ENCODE data around the gene UNC50. TPM values are rescaled to one million over a fixed set of nuclear protein-coding genes. Genes with fewer than 3 reads are reported as not detected.

Gene UNC50
- total and polyA plus RNA-seq, 2 experiments from 2014 or later: 78.8 to 80.0 TPM

DNA sequence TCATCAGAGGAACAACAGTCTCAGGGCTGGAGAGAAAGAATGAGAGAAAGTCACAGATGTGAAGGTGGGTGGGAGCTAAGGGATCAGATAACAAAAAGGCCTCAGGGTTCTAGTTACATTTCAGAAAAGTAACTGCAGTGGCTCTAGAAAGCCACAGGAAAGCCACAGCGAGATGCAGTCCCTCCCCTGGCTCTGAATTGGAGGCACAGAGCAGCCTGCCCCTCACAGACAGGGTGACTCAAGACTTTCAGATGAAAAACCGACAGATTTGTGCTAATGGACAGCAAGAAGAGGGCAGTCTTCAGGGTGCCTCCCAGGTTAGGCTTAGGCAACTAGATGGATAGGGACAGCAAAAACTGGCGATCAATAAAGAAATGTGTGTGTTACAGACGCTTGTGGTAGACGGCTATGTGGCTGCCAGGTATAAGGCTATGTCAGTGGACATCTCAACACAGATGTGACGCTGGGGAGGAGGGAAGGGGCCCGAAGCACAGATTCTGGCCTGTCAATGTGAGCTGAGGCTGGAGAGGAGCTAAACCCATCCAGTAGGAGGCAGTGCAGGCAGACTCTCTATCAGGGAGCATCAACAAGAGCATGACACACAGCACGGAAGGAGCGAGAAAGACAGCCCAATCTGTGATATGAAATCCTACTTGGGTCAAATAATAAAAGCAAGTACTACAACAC lies 26.2 kb downstream of the UNC50 start:
- H3K9me2 ChIP-seq (replicated peaks; ENCODE audit: insufficient read depth): no peaks in the 10 kb centered on the region
- DNase-seq (ENCODE audit: low spot score): no peak
- H3K79me2 ChIP-seq: no peaks in the 10 kb centered on the region
- no peaks in the 10 kb centered on the region for H4K20me1 ChIP-seq (ENCODE audit: insufficient read depth, poor library complexity, severe bottlenecking)
- peak; percentile 26 for TF ChIP-seq CTCF (IDR thresholded peaks at IDR 0.05; ENCODE audit: poor library complexity)
- TF ChIP-seq EZH2 (IDR thresholded peaks at IDR 0.05; ENCODE audit: borderline replicate concordance): no peak
- H3K9me3 ChIP-seq (ENCODE audit: low read depth): no peaks in the 10 kb centered on the region
- no peaks in the 10 kb centered on the region for H3K27me3 ChIP-seq
- H3K4me3 ChIP-seq: no peak overlapping the region
- WGBS (ENCODE audit: low lambda C conversion rate, missing lambda C conversion rate): 65% methylated on average over 9 of the region's 9 CpGs
- H3K36me3 ChIP-seq (replicated peaks; ENCODE audit: insufficient read depth, low read depth): no peaks in the 10 kb centered on the region
- no peaks in the 10 kb centered on the region for H3K4me1 ChIP-seq (ENCODE audit: insufficient read depth)
- no peak overlapping the region for H2AFZ ChIP-seq
- no peak overlapping the region for H3K27ac ChIP-seq
- H3K4me2 ChIP-seq: no peak overlapping the region

DNA sequence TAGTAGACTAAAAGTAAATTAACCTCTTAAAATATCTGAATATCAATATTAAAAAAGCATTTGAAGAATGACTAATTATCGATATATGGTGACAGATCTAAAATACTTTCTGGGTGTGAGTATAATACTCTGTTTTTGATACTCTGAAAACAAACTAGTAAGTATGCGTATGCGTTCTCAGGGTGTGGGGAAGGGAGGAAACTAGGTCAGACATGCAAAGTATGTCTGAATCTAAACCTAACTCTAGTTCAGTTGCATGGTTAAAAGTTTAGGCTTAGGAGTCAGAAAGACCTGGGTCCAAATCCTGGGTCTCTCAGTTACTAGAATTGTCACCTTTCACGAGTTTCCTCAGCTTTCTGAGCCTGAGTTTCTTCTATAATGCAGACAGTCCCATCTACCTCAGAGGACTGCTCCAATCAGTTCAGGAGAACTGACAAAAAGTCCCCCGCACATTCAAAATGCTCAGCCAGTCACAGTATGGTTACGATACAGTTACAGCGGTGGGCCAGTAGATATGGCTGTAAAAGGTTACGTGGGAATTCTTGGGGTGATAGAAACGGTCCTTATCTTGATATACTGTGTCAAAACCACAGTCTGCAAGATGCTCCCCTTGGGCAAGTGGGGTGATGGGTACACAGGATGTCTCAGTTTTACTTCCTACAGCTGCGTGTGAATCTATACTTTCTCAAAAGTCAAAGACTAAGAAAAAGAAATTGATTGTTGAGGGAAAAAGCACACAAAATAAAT lies 29.2 kb downstream of the UNC50 start:
- H4K20me1 ChIP-seq (ENCODE audit: insufficient read depth, poor library complexity, severe bottlenecking): no peaks in the 10 kb centered on the region
- WGBS (ENCODE audit: low lambda C conversion rate, missing lambda C conversion rate): 84% methylated on average over 10 of the region's 10 CpGs
- H3K4me2 ChIP-seq: no peak overlapping the region
- no peaks in the 10 kb centered on the region for H3K9me2 ChIP-seq (replicated peaks; ENCODE audit: insufficient read depth)
- no peaks in the 10 kb centered on the region for H3K27me3 ChIP-seq
- no peaks in the 10 kb centered on the region for H3K9me3 ChIP-seq (ENCODE audit: low read depth)
- no peak overlapping the region for H3K27ac ChIP-seq
- H3K36me3 ChIP-seq (replicated peaks; ENCODE audit: insufficient read depth, low read depth): no peaks in the 10 kb centered on the region
- H2AFZ ChIP-seq: no peak overlapping the region
- no peaks in the 10 kb centered on the region for H3K4me1 ChIP-seq (ENCODE audit: insufficient read depth)
- TF ChIP-seq CTCF (IDR thresholded peaks at IDR 0.05; ENCODE audit: poor library complexity) (no peak), EZH2phosphoT487 (IDR thresholded peaks at IDR 0.05; ENCODE audit: low read depth, severe bottlenecking, unreplicated experiment) (no peak), EZH2 (IDR thresholded peaks at IDR 0.05; ENCODE audit: borderline replicate concordance) (no peak)
- H3K79me2 ChIP-seq: no peaks in the 10 kb centered on the region
- DNase-seq (ENCODE audit: low spot score): no peak
- H3K4me3 ChIP-seq: no peak overlapping the region

DNA sequence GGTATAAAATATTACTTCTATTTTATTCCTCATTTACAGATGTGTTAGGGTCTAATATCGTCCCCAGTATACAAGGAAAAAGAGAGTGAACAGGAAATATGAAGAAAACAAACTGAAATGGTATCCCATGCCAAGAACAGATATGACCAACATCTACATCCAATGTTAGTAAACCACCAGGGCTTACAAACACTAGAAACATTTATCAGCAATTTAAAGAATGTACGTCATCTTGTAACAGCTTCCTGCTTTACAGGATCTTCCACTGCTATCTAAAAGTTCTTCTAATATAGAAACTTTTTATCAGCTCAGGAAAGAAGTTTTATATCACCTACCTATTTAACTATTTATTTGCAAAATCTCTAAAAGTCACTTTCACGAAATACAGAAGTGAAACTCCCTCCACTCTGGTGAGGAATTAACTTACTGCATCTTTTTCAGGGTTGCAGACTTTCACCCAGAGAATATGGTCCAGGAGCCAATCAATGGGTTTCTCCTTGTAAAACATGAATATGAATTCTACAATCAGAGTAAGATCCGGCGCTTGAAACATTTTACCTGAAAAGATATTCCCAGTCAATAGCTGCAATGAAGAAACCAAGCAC lies 35.2 kb downstream of the UNC50 start:
- no peak for DNase-seq (ENCODE audit: low spot score)
- H3K27ac ChIP-seq: no peak overlapping the region
- WGBS (ENCODE audit: low lambda C conversion rate, missing lambda C conversion rate): 90% methylated on average over 5 of the region's 5 CpGs

More for the DNA sequence above, 35.2 kb downstream of the UNC50 start:
- Histone ChIP-seq H3K4me2 (no peak overlapping the region), H3K9me3 (ENCODE audit: low read depth) (no peaks in the 10 kb centered on the region), H3K36me3 (replicated peaks; ENCODE audit: insufficient read depth, low read depth) (no peaks in the 10 kb centered on the region), H3K79me2 (no peaks in the 10 kb centered on the region), H2AFZ (no peak overlapping the region), H3K27me3 (no peaks in the 10 kb centered on the region), H4K20me1 (ENCODE audit: insufficient read depth, poor library complexity, severe bottlenecking) (no peaks in the 10 kb centered on the region), H3K9me2 (replicated peaks; ENCODE audit: insufficient read depth) (no peaks in the 10 kb centered on the region), H3K4me3 (no peak overlapping the region), H3K4me1 (ENCODE audit: insufficient read depth) (no peaks in the 10 kb centered on the region)
- no peak for TF ChIP-seq CTCF (IDR thresholded peaks at IDR 0.05; ENCODE audit: poor library complexity)
- TF ChIP-seq EZH2 (IDR thresholded peaks at IDR 0.05; ENCODE audit: borderline replicate concordance): no peak
- TF ChIP-seq EZH2phosphoT487 (IDR thresholded peaks at IDR 0.05; ENCODE audit: low read depth, severe bottlenecking, unreplicated experiment): no peak
